Osteoblast (primary cell): ENCODE data around the gene SZT2. TPM values are rescaled to one million over a fixed set of nuclear protein-coding genes. Genes with fewer than 3 reads are reported as not detected.

ENCODE experiments used
- DNase-seq: peaks from one replicate; pipeline ENCODE4 v3.0.0; 2011; ENCODE audit warnings: low spot score, mixed read lengths; ENCODE audit not compliant: insufficient read length; ENCODE audit errors: missing footprints
- H2AFZ ChIP-seq: 2 replicates; pipeline ENCODE4 v1.6.0; 2011; ENCODE audit warnings: mild to moderate bottlenecking, low read length
- H3K27ac ChIP-seq: 2 replicates; pipeline ENCODE4 v1.5.1; 2011; ENCODE audit warnings: mild to moderate bottlenecking, low read depth, low read length, moderate library complexity
- H3K27me3 ChIP-seq: 2 replicates; pipeline ENCODE4 v1.6.0; 2012; ENCODE audit warnings: mild to moderate bottlenecking, control low read depth, inconsistent platforms, low read length, moderate library complexity; ENCODE audit not compliant: insufficient read depth
- H3K36me3 ChIP-seq: 2 replicates; pipeline ENCODE4 v1.5.1; 2011; ENCODE audit warnings: mild to moderate bottlenecking, low read length, control low read depth, moderate library complexity; ENCODE audit not compliant: insufficient read depth
- H3K4me1 ChIP-seq: 2 replicates; pipeline ENCODE4 v1.5.1; 2011; ENCODE audit warnings: mild to moderate bottlenecking, low read length, control low read depth, moderate library complexity; ENCODE audit not compliant: insufficient read depth
- H3K4me2 ChIP-seq: 2 replicates; pipeline ENCODE4 v1.6.0; 2011; ENCODE audit warnings: mild to moderate bottlenecking, low read length; ENCODE audit not compliant: insufficient read depth
- H3K4me3 ChIP-seq: fragments of 200-600 bp; sonication (generic); 3 replicates; pipeline ENCODE4 v1.5.1; 2012; ENCODE audit warnings: mild to moderate bottlenecking, low read length, inconsistent platforms; ENCODE audit not compliant: insufficient read depth
- H3K79me2 ChIP-seq: 2 replicates; pipeline ENCODE4 v1.6.0; 2012; ENCODE audit warnings: mild to moderate bottlenecking, low read length, control low read depth, inconsistent platforms; ENCODE audit not compliant: insufficient read depth
- H3K9me3 ChIP-seq: 2 replicates; pipeline ENCODE4 v1.5.1; 2011; ENCODE audit warnings: low read depth, low read length, control low read depth
- H4K20me1 ChIP-seq: 2 replicates; pipeline ENCODE4 v1.6.0; 2012; ENCODE audit warnings: mild to moderate bottlenecking, low read length, control low read depth; ENCODE audit not compliant: insufficient read depth
- CTCF ChIP-seq: IDR thresholded peaks from 2 replicates; pipeline ENCODE4 v1.5.1; 2011; ENCODE audit warnings: mild to moderate bottlenecking, low read depth, low read length, moderate library complexity; ENCODE audit errors: extremely low read depth
- total RNA-seq: library from RNA; depleted of rRNA; stranded (reverse); fragments of >200 nt; gene quantifications from 2 replicates; pipeline ENCODE4 v1.2.3, GENCODE V29; 2012

SZT2 gene
- total RNA-seq, 1 donor = 42.0 TPM

- Histone ChIP-seq H3K4me1 (no peaks in the 10 kb centered on the region), H3K27ac (no peak overlapping the region), H3K27me3 (no peaks in the 10 kb centered on the region), H3K79me2 (no peaks in the 10 kb centered on the region), H3K36me3 (no peaks in the 10 kb centered on the region), H3K4me2 (no peak overlapping the region), H4K20me1 (no peaks in the 10 kb centered on the region), H3K9me3 (no peaks in the 10 kb centered on the region), H3K4me3 (no peak overlapping the region), H2AFZ (no peak overlapping the region)
- DNase-seq = no peak
- TF ChIP-seq CTCF = no peak
Measured at GRCh38 chr1:43484367-43484766, 94.7 kb downstream of the SZT2 start.

- H4K20me1 ChIP-seq = no peaks in the 10 kb centered on the region
- no peak overlapping the region for H3K27ac ChIP-seq
- no peaks in the 10 kb centered on the region for H3K9me3 ChIP-seq
- no peak overlapping the region for H3K4me2 ChIP-seq
- no peak for DNase-seq
- no peak for TF ChIP-seq CTCF
- no peaks in the 10 kb centered on the region for H3K27me3 ChIP-seq
- no peaks in the 10 kb centered on the region for H3K36me3 ChIP-seq
- H2AFZ ChIP-seq = no peak overlapping the region
- H3K4me1 ChIP-seq = no peaks in the 10 kb centered on the region
- no peak overlapping the region for H3K4me3 ChIP-seq
- no peaks in the 10 kb centered on the region for H3K79me2 ChIP-seq
Measured at GRCh38 chr1:43488165-43488564, 98.5 kb downstream of the SZT2 start.

GRCh38 chr1:43491061-43491460 lies 101.4 kb downstream of the SZT2 start:
- no peak for TF ChIP-seq CTCF
- no peaks in the 10 kb centered on the region for H3K9me3 ChIP-seq

GRCh38 chr1:43492826-43493225 lies 103.1 kb downstream of the SZT2 start:
- H3K4me1 ChIP-seq = peaks cover 6% of the 10 kb centered on the region
- no peak for TF ChIP-seq CTCF
- H3K27me3 ChIP-seq = no peaks in the 10 kb centered on the region
- DNase-seq = no peak
- no peaks in the 10 kb centered on the region for H3K9me3 ChIP-seq
- H3K36me3 ChIP-seq = no peaks in the 10 kb centered on the region
- H2AFZ ChIP-seq = no peak overlapping the region
- no peak overlapping the region for H3K4me2 ChIP-seq
- H3K79me2 ChIP-seq = no peaks in the 10 kb centered on the region
- no peaks in the 10 kb centered on the region for H4K20me1 ChIP-seq
- H3K4me3 ChIP-seq = no peak overlapping the region
- H3K27ac ChIP-seq = no peak overlapping the region

More at GRCh38 chr1:43491061-43491460, 101.4 kb downstream of the SZT2 start:
- Histone ChIP-seq H3K27ac (no peak overlapping the region), H3K4me3 (no peak overlapping the region), H3K4me1 (peaks cover 6% of the 10 kb centered on the region), H3K27me3 (no peaks in the 10 kb centered on the region), H4K20me1 (no peaks in the 10 kb centered on the region), H3K4me2 (no peak overlapping the region), H3K36me3 (no peaks in the 10 kb centered on the region), H3K79me2 (no peaks in the 10 kb centered on the region), H2AFZ (no peak overlapping the region)
- no peak for DNase-seq
